DOHH2 (cell line): ENCODE data around the gene TNK1.

Experiments used
- H3F3A ChIP-seq: fragments of 200-600 bp; sonication (generic), shearing (Covaris generic); 2 replicates; pipeline ENCODE4 v1.6.0; 2016; ENCODE audit warnings: antibody characterized with exemption, mild to moderate bottlenecking; ENCODE audit not compliant: control insufficient read depth, insufficient read depth
- H3K27ac ChIP-seq: fragments of 200-600 bp; sonication (generic); 2 replicates; pipeline ENCODE4 v1.5.1; 2014; ENCODE audit warnings: low read depth, mild to moderate bottlenecking, low read length, moderate library complexity
- H3K27me3 ChIP-seq: fragments of 200-600 bp; sonication (generic); 2 replicates; pipeline ENCODE4 v1.6.1; 2014; ENCODE audit warnings: mild to moderate bottlenecking, low read length, mixed read lengths; ENCODE audit not compliant: control insufficient read depth
- H3K36me3 ChIP-seq: fragments of 200-600 bp; sonication (generic); 2 replicates; pipeline ENCODE4 v1.6.1; 2014; ENCODE audit warnings: mild to moderate bottlenecking, low read length, moderate library complexity, mixed read lengths; ENCODE audit not compliant: control insufficient read depth
- H3K4me1 ChIP-seq: fragments of 200-600 bp; sonication (generic); 2 replicates; pipeline ENCODE4 v1.6.1; 2014; ENCODE audit warnings: mild to moderate bottlenecking, low read length, mixed read lengths; ENCODE audit not compliant: control insufficient read depth
- H3K4me2 ChIP-seq: fragments of 200-600 bp; sonication (generic); 2 replicates; pipeline ENCODE4 v1.6.0; 2014; ENCODE audit warnings: mild to moderate bottlenecking, low read length, moderate library complexity
- H3K4me3 ChIP-seq: fragments of 200-600 bp; sonication (generic); 2 replicates; pipeline ENCODE4 v1.5.1; 2014; ENCODE audit warnings: mild to moderate bottlenecking, low read length, mixed read lengths
- H3K79me2 ChIP-seq: fragments of 200-600 bp; sonication (generic); 2 replicates; pipeline ENCODE4 v1.6.1; 2014; ENCODE audit warnings: mild to moderate bottlenecking, low read length, mixed read lengths; ENCODE audit not compliant: control insufficient read depth
- H3K9me2 ChIP-seq: fragments of 200-600 bp; sonication (generic); replicated peaks from 2 replicates; pipeline ENCODE4 v1.6.1; 2014; ENCODE audit warnings: mild to moderate bottlenecking, low read length, mixed read lengths; ENCODE audit not compliant: control insufficient read depth
- H3K9me3 ChIP-seq: fragments of 200-600 bp; sonication (generic); 2 replicates; pipeline ENCODE4 v1.6.1; 2014; ENCODE audit warnings: antibody characterized with exemption, low read length, mixed read lengths; ENCODE audit not compliant: control insufficient read depth, insufficient read depth
- H4K20me1 ChIP-seq: fragments of 200-600 bp; sonication (generic); 2 replicates; pipeline ENCODE4 v1.6.0; 2014; ENCODE audit warnings: low read depth, mild to moderate bottlenecking, antibody characterized with exemption, low read length, moderate library complexity; ENCODE audit not compliant: control insufficient read depth, insufficient read depth
- CTCF ChIP-seq: fragments of 200-600 bp; sonication (generic); IDR thresholded peaks from one replicate; pipeline ENCODE4 v1.5.1; 2014; ENCODE audit warnings: antibody characterized with exemption, mild to moderate bottlenecking, low read depth, low read length; ENCODE audit not compliant: poor library complexity, severe bottlenecking
- EZH2phosphoT487 ChIP-seq: fragments of 200-600 bp; sonication (generic); IDR thresholded peaks from 2 replicates; pipeline ENCODE4 v1.6.1; 2017; ENCODE audit warnings: borderline replicate concordance, mild to moderate bottlenecking, antibody characterized with exemption, low read length, moderate library complexity, mixed read lengths

TNK1 gene

GRCh38 chr17:7408252-7408727, 27.4 kb downstream of the TNK1 start:
- no peaks in the 10 kb centered on the region for H3K9me2 ChIP-seq
- H3F3A ChIP-seq = 0 out of 2 replicates have a peak, but pooled peaks cover 2% of the 10 kb centered on the region
- H3K4me3 ChIP-seq = no peak overlapping the region

GRCh38 chr17:7408863-7409262, 28.0 kb downstream of the TNK1 start:
- H3K4me2 ChIP-seq = no peak overlapping the region
- H4K20me1 ChIP-seq = no peaks in the 10 kb centered on the region
- no peaks in the 10 kb centered on the region for H3K9me2 ChIP-seq
- no peaks in the 10 kb centered on the region for H3K9me3 ChIP-seq
- H3K36me3 ChIP-seq = no peaks in the 10 kb centered on the region
- H3K79me2 ChIP-seq = no peaks in the 10 kb centered on the region
- H3K27me3 ChIP-seq = no peaks in the 10 kb centered on the region
- 0 out of 2 replicates have a peak, but pooled peaks cover 2% of the 10 kb centered on the region for H3F3A ChIP-seq
- H3K4me1 ChIP-seq = peaks cover 3% of the 10 kb centered on the region; the same call in 1 of the 2 replicates
- TF ChIP-seq CTCF (no peak), EZH2phosphoT487 (no peak)
- no peak overlapping the region for H3K27ac ChIP-seq
- no peak overlapping the region for H3K4me3 ChIP-seq

More at GRCh38 chr17:7408252-7408727, 27.4 kb downstream of the TNK1 start:
- Histone ChIP-seq H3K36me3 (no peaks in the 10 kb centered on the region), H3K4me1 (peaks cover 4% of the 10 kb centered on the region), H3K9me3 (no peaks in the 10 kb centered on the region), H3K79me2 (peaks cover 2% of the 10 kb centered on the region), H3K4me2 (no peak overlapping the region), H4K20me1 (no peaks in the 10 kb centered on the region), H3K27ac (no peak overlapping the region), H3K27me3 (no peaks in the 10 kb centered on the region)
- TF ChIP-seq EZH2phosphoT487 (no peak), CTCF (no peak)

- no peaks in the 10 kb centered on the region for H3K9me3 ChIP-seq
- no peak overlapping the region for H3K4me2 ChIP-seq
- H3K4me1 ChIP-seq = peaks cover 3% of the 10 kb centered on the region; the same call in 1 of the 2 replicates
- TF ChIP-seq CTCF (no peak), EZH2phosphoT487 (no peak)
- H3F3A ChIP-seq = 0 out of 2 replicates have a peak, but pooled peaks cover 2% of the 10 kb centered on the region
- no peaks in the 10 kb centered on the region for H3K79me2 ChIP-seq
- no peak overlapping the region for H3K27ac ChIP-seq
- no peaks in the 10 kb centered on the region for H4K20me1 ChIP-seq
- no peak overlapping the region for H3K4me3 ChIP-seq
- H3K27me3 ChIP-seq = no peaks in the 10 kb centered on the region
- H3K36me3 ChIP-seq = no peaks in the 10 kb centered on the region
- no peaks in the 10 kb centered on the region for H3K9me2 ChIP-seq
Measured at GRCh38 chr17:7409716-7410115, 28.8 kb downstream of the TNK1 start.
